ENCODE data around the gene TNFSF13B. TPM values are rescaled to one million over a fixed set of nuclear protein-coding genes. Genes with fewer than 3 reads are reported as not detected.

Gene TNFSF13B
- total and polyA plus RNA-seq, 9 donors, result 0.88 to 5.9 (median 1.9) TPM

DNA sequence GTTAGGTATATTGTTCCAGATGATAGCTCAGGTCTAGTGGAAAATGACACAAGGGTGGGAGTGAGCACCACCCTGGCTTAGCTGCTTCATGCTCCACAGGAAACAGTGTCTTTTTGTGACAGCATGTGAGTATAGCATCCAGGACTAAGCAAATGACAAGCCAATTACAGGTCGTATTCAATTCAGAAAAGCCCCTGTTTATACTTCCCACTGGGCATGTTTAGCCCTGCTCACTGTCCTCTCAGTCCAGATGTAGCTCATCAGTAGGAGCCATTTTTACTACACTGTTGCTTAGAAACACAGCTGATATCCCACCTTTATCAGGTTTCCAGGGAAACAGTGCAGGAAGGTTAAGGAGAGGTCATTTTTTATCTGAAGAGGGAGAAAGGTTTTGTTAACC, 43.3 kb upstream of the TNFSF13B start:
- Histone ChIP-seq H3K36me3 (no peaks in the 10 kb centered on the region), H3K4me3 (no peak overlapping the region), H3K27ac (no peak overlapping the region), H3K4me1 (ENCODE audit: insufficient read depth) (peaks cover 2% of the 10 kb centered on the region), H3K27me3 (no peaks in the 10 kb centered on the region), H3K9me3 (no peaks in the 10 kb centered on the region)
- DNase-seq, result no peak
- intact Hi-C loops (cut with DNase I), result no loop called here
- TF ChIP-seq EP300 (IDR thresholded peaks at IDR 0.05), result no peak
- TF ChIP-seq POLR2A (IDR thresholded peaks at IDR 0.05), result no peak
- TF ChIP-seq, protein P1, sequence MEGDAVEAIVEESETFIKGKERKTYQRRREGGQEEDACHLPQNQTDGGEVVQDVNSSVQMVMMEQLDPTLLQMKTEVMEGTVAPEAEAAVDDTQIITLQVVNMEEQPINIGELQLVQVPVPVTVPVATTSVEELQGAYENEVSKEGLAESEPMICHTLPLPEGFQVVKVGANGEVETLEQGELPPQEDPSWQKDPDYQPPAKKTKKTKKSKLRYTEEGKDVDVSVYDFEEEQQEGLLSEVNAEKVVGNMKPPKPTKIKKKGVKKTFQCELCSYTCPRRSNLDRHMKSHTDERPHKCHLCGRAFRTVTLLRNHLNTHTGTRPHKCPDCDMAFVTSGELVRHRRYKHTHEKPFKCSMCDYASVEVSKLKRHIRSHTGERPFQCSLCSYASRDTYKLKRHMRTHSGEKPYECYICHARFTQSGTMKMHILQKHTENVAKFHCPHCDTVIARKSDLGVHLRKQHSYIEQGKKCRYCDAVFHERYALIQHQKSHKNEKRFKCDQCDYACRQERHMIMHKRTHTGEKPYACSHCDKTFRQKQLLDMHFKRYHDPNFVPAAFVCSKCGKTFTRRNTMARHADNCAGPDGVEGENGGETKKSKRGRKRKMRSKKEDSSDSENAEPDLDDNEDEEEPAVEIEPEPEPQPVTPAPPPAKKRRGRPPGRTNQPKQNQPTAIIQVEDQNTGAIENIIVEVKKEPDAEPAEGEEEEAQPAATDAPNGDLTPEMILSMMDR (IDR thresholded peaks at IDR 0.05), result no peak
- 0 to 6% (median 4%) methylated on average over 1 of the region's 1 CpG for WGBS, 3 donors

DNA sequence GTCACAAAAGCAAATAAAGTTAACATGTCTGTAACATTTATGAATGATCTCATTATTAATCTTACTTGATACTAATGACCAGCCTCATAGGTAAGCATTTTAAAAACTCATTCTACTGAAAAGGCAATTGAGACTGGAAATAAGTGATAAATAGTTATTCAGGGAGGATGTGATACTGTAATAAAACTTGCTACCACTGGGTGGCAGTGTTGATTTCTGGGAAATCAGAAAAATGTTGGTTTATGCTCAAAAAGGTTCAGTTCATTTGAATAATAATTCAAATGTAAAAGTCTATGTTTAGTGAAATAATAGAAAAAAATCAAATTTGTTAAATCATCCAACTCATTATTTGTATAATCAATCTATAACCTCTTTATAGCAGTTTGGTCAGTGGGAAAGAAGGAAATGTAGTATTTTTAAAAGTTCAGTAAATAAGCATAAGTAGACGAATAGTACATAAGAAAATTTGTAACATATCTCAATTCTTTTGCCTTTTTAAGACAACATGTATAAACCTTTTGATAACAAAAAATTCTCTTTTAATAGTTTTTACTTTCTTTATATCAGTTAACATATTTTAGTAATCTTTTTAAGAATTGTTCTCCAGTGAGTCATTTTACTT, 41.8 kb upstream of the TNFSF13B start:
- no peak overlapping the region for H3K4me3 ChIP-seq
- peaks cover 2% of the 10 kb centered on the region for H3K4me1 ChIP-seq (ENCODE audit: insufficient read depth)
- no peak for DNase-seq
- H3K27me3 ChIP-seq, result no peaks in the 10 kb centered on the region
- no peak overlapping the region for H3K27ac ChIP-seq
- H3K36me3 ChIP-seq, result no peaks in the 10 kb centered on the region
- H3K9me3 ChIP-seq, result no peaks in the 10 kb centered on the region
- WGBS, 3 donors, result 72 to 81% (median 78%) methylated on average over 1 of the region's 1 CpG
- TF ChIP-seq, protein P1 (IDR thresholded peaks at IDR 0.05), result peak; percentile 42 to 53 (median 49)
- TF ChIP-seq POLR2A (IDR thresholded peaks at IDR 0.05), result no peak
- no peak for TF ChIP-seq EP300 (IDR thresholded peaks at IDR 0.05)
- intact Hi-C loops (cut with DNase I), result no loop called here

DNA sequence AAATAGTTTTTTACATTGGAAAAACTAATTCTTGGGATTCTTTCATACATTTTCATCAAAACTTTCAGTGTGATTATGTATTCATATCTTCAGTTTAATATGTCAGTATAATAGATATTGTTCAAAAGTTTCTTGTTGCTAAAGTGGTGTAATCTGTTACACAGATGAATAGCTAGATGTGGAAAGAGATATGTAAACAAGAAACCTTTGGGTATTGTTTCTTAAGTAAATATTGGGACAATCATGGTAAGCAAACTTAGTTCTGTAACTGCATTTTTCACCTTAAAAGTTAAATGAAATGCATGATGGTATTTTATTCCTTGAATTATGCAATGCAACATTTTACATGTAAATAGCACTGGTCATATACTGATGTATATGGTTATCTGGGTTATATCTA, 39.1 kb upstream of the TNFSF13B start:
- DNase-seq, result no peak
- H3K27me3 ChIP-seq, result no peaks in the 10 kb centered on the region
- peaks cover 2% of the 10 kb centered on the region for H3K4me1 ChIP-seq (ENCODE audit: insufficient read depth)
- no peaks in the 10 kb centered on the region for H3K36me3 ChIP-seq
- no peaks in the 10 kb centered on the region for H3K9me3 ChIP-seq
- no peak overlapping the region for H3K4me3 ChIP-seq
- TF ChIP-seq EP300 (IDR thresholded peaks at IDR 0.05) (no peak), POLR2A (IDR thresholded peaks at IDR 0.05) (no peak)
- TF ChIP-seq, protein P1 (IDR thresholded peaks at IDR 0.05), result no peak
- intact Hi-C loops (cut with DNase I), result no loop called here
- H3K27ac ChIP-seq, result no peak overlapping the region

DNA sequence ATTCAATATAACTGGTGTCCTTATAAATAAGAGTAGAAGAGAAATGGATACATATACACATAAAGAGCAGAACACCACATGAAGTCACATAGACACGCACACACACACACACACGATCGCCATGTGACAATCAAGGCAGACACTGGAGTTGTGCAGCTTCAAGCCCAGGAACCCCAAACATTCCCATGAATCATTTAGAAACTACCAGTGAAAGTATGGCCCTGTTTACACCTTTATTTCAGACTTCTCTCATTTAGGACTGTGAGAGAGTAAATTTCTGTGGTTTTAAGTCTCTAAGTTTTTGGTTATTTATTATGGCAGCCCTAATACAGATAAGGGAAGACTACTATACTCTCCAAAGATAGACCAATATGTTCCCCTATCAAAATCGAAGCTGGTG, 20.4 kb upstream of the TNFSF13B start:
- intact Hi-C loops (cut with DNase I), result no loop called here
- H3K9me3 ChIP-seq, result no peaks in the 10 kb centered on the region
- DNase-seq, result no peak
- no peaks in the 10 kb centered on the region for H3K36me3 ChIP-seq
- no peak for TF ChIP-seq EP300 (IDR thresholded peaks at IDR 0.05)
- WGBS, 3 donors, result 67 to 72% (median 70%) methylated on average over 4 of the region's 4 CpGs
- no peak overlapping the region for H3K4me3 ChIP-seq
- no peak overlapping the region for H3K27ac ChIP-seq
- no peaks in the 10 kb centered on the region for H3K27me3 ChIP-seq
- H3K4me1 ChIP-seq (ENCODE audit: insufficient read depth), result no peaks in the 10 kb centered on the region

DNA sequence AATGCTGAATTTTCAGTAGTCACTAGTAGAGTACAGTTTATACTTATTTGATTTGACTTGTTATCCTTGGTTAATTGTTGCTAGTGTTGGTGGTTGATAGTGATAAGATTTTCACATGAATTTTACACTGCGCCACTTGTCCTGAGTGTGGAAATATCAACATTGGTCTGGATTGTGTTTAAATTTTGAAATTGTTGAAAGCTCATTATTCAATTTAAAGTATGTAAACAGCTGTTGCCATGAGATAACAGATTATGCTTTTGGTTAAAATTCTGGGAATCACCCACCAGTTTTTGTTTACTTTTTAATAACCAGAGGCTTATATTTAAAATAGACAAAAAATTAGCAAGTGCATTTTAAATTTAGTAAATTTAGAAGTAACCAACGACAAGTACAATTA, 12.3 kb upstream of the TNFSF13B start:
- Histone ChIP-seq H3K36me3 (no peaks in the 10 kb centered on the region), H3K4me3 (no peak overlapping the region), H3K27ac (no peak overlapping the region), H3K4me1 (ENCODE audit: insufficient read depth) (no peaks in the 10 kb centered on the region), H3K27me3 (no peaks in the 10 kb centered on the region), H3K9me3 (no peaks in the 10 kb centered on the region)
- DNase-seq, result no peak
- 19 to 35% (median 28%) methylated on average over 2 of the region's 2 CpGs for WGBS, 3 donors
- TF ChIP-seq POLR2A (IDR thresholded peaks at IDR 0.05), result no peak
- no peak for TF ChIP-seq EP300 (IDR thresholded peaks at IDR 0.05)
- TF ChIP-seq, protein P1 (IDR thresholded peaks at IDR 0.05), result no peak
- intact Hi-C loops (cut with DNase I), result no loop called here
